Endothelial cell (in vitro differentiated cells): ENCODE data around the gene KCNN1. TPM values are rescaled to one million over a fixed set of nuclear protein-coding genes. Genes with fewer than 3 reads are reported as not detected.
A peak's percentile ranks its signal among the peaks of the same experiment; 100 is the strongest.

Experiments used
- DNase-seq: peaks from one replicate; pipeline ENCODE4 v3.0.0; 2021; ENCODE audit warnings: low spot score
- H3K27ac Mint-ChIP-seq: one replicate; pipeline ENCODE4 v1.8.0; 2021; ENCODE audit warnings: mixed read lengths, inconsistent platforms; ENCODE audit not compliant: unreplicated experiment
- H3K27me3 Mint-ChIP-seq: one replicate; pipeline ENCODE4 v1.8.0; 2021; ENCODE audit warnings: mild to moderate bottlenecking, moderate library complexity, mixed read lengths, inconsistent platforms; ENCODE audit not compliant: unreplicated experiment
- H3K36me3 Mint-ChIP-seq: one replicate; pipeline ENCODE4 v1.8.0; 2021; ENCODE audit warnings: mild to moderate bottlenecking, low read depth, mixed read lengths, inconsistent platforms; ENCODE audit not compliant: unreplicated experiment
- H3K4me1 Mint-ChIP-seq: one replicate; pipeline ENCODE4 v1.8.0; 2021; ENCODE audit warnings: mild to moderate bottlenecking, mixed read lengths, inconsistent platforms; ENCODE audit not compliant: unreplicated experiment
- H3K4me3 Mint-ChIP-seq: one replicate; pipeline ENCODE4 v1.8.0; 2021; ENCODE audit warnings: mild to moderate bottlenecking, mixed read lengths, inconsistent platforms; ENCODE audit not compliant: unreplicated experiment
- H3K9me3 Mint-ChIP-seq: one replicate; pipeline ENCODE4 v1.8.0; 2021; ENCODE audit warnings: mixed read lengths, inconsistent platforms; ENCODE audit not compliant: unreplicated experiment
- total RNA-seq: library from RNA; stranded (reverse); fragmentation: NEBNext Ultra II Directional; extraction: Animal tissue kit (Norgen Biotek cat#: 25700); gene quantifications from one replicate; pipeline ENCODE4 v1.2.1, GENCODE V29; 2021; ENCODE audit not compliant: unreplicated experiment
- TF ChIP-seq, protein P1 (sequence below): fragments of 200-600 bp; sonication (generic); IDR thresholded peaks from one replicate; pipeline ENCODE4 v1.5.0; 2021; ENCODE audit warnings: antibody characterized with exemption; ENCODE audit not compliant: unreplicated experiment

The KCNN1 gene
- total RNA-seq, 1 donor from 2014 or later: 19.3 TPM

DNA sequence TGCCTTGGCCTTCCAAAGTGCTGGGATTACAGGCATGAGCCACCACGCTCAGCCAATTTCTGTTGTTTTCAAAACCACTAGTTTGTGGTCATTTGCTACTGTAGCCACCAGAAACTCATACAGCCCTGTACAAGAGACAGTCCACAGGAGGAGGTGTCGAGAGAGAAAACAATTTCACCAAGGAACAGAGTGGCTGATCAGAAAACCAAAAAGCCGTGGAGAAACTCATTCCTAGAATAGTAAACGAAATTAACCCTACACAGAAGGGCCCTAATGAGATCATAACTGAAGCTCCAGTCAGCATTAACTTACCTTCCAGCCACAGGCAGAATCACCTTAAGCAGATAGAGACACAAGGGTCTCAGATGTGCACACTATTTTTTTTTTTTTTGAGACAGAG is 37.9 kb upstream of the KCNN1 start:
- Mint-ChIP-seq H3K9me3 (no peaks in the 10 kb centered on the region), H3K36me3 (no peaks in the 10 kb centered on the region), H3K27me3 (peaks cover 6% of the 10 kb centered on the region), H3K4me3 (no peak overlapping the region), H3K27ac (no peak overlapping the region), H3K4me1 (peaks cover 9% of the 10 kb centered on the region)
- TF ChIP-seq, protein P1, sequence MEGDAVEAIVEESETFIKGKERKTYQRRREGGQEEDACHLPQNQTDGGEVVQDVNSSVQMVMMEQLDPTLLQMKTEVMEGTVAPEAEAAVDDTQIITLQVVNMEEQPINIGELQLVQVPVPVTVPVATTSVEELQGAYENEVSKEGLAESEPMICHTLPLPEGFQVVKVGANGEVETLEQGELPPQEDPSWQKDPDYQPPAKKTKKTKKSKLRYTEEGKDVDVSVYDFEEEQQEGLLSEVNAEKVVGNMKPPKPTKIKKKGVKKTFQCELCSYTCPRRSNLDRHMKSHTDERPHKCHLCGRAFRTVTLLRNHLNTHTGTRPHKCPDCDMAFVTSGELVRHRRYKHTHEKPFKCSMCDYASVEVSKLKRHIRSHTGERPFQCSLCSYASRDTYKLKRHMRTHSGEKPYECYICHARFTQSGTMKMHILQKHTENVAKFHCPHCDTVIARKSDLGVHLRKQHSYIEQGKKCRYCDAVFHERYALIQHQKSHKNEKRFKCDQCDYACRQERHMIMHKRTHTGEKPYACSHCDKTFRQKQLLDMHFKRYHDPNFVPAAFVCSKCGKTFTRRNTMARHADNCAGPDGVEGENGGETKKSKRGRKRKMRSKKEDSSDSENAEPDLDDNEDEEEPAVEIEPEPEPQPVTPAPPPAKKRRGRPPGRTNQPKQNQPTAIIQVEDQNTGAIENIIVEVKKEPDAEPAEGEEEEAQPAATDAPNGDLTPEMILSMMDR: no peak
- DNase-seq: no peak

DNA sequence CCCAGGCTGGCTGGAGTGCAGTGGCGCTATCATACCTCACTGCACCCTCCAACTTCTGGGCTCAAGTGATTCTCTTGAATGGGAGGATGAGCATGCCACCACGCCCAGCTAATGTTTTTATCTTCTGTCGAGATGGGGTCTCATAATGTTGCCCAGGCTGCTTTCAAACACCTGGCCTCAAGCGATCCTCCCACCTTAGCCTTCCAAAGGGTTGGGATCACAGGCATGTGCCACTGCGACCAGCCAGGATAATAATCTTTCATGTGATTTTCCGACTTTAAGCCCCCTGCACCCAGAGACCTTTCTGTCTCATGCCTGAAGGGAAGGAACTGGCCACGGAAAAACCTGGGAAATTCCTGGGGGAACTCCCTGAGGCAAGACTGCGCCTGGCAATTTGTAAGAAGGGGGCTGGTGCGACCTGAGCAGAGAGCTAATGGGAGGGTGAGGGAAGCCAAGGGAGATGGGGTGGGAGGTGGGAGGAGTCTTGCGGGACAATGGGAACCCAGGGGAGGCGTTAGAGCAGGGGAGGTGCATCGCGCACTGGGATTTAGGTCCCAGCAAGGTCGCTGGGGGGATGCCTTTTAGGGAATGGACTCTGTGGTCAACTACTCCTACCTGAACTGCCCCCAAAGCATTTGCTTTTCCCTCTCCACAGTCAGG is 35.2 kb upstream of the KCNN1 start:
- Mint-ChIP-seq H3K4me3 (peak overlapping the region; percentile 80), H3K4me1 (peaks cover 9% of the 10 kb centered on the region), H3K27me3 (peaks cover 8% of the 10 kb centered on the region), H3K27ac (no peak overlapping the region), H3K36me3 (no peaks in the 10 kb centered on the region), H3K9me3 (no peaks in the 10 kb centered on the region)
- TF ChIP-seq, protein P1: no peak
- DNase-seq: no peak

DNA sequence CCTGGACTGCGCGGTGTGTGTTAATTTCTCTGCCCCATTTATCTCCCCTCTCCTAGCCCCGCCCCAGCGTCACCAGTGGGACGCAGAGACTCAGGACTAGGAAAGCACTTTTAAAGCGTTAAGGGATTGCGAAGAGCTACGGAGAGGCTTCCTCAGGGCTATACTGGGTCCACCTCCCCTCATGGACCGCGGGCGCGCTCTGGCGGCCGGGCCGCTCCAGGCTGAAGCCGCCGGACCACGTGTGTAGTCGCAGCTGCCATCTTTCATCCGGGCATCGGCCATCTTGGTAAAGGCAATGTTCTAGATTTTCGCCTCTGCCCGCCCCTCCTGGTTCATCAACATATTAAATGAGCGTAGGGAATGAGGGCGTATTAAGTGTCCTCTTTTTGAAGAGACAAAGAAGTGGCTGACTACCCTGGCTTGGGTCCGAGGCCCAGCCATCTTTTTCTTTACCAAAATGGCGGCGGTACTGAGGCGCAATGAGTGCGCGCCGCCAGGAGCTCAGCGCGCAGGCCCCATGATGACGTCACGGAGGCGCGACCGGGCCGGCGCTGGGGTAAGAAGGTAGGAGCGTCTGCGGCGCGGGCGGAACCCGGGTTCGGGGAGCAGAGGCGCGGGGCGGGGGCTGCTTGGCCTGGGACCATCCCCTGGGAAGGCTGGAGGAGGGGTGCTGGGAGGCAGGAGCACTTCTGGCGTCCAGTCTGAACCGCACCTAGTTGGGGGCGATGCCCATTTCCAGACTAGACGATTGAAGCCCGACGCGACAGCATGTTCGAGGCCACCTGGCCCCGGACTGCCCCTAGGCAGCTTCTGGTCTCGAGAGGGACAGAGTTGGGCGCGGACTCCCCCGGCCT is 34.2 kb upstream of the KCNN1 start, which contains the start of gene CCDC124:
Gene CCDC124 (plus strand): TSS at position 531 of the 854 bp plus-strand sequence. CDS start 3,406 bp downstream, outside the sequence.
- TF ChIP-seq, protein P1: peak; percentile 71
- Mint-ChIP-seq H3K27me3 (peaks cover 8% of the 10 kb centered on the region), H3K27ac (peak within 1 kb of the TSS; percentile 81), H3K36me3 (no peaks in the 10 kb centered on the region), H3K4me3 (peak within 1 kb of the TSS; percentile 88), H3K9me3 (no peaks in the 10 kb centered on the region), H3K4me1 (peaks cover 9% of the 10 kb centered on the region)
- peak; percentile 92 for DNase-seq

DNA sequence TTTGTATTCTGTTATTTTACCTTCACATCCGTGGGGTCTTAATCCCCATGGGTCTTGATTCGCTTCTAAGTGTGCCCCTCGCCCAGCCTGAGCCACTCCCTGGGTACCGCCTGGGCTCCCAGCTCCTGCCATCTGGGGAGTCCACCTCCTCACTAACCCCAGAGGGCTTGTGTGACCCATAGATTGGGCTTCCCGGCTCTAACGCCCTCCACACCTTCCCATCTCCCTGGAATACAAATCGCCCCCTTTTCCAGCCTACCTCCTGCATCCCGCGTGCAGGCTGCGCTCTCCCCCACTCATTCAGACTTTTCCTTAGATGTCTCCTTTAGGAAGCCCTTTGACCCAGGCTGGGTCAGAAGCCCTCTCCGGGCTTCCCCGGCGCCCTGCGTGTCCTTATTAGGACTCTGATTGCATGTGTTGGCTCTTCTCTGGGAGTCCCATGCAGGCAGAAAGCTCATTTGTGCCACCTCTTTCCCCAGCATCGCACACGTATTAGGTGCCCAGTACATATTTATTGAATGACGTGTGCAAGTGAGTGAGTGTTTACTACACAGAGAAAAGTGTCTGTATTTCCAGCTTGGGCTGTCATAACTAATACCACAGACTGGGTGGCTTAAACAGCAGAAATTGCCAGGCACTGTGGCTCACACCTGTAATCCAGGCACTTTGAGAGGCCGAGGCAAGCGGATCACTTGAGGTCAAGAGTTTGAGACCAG is 33.3 kb upstream of the KCNN1 start:
- no peaks in the 10 kb centered on the region for H3K36me3 Mint-ChIP-seq
- H3K4me1 Mint-ChIP-seq: peaks cover 9% of the 10 kb centered on the region
- no peaks in the 10 kb centered on the region for H3K9me3 Mint-ChIP-seq
- TF ChIP-seq, protein P1: no peak
- H3K27ac Mint-ChIP-seq: peak overlapping the region; percentile 81
- H3K27me3 Mint-ChIP-seq: peaks cover 8% of the 10 kb centered on the region
- peak overlapping the region; percentile 88 for H3K4me3 Mint-ChIP-seq
- no peak for DNase-seq
